Mesendoderm (in vitro differentiated cells): ENCODE data around the gene RCAN3.
A peak's percentile ranks its signal among the peaks of the same experiment; 100 is the strongest.
"Not testable (repeated sequence)": the region's sequence is repeated elsewhere in the genome, so short reads cannot be mapped to it uniquely, and the experiment has no call there.

Experiments used
- DNase-seq: peaks from one replicate; pipeline ENCODE4 v3.0.0; 2013
- H2AK5ac ChIP-seq: 2 replicates; pipeline ENCODE4 v1.6.1; 2013; ENCODE audit warnings: low read length, inconsistent platforms
- H2BK120ac ChIP-seq: 2 replicates; pipeline ENCODE4 v1.6.1; 2013; ENCODE audit warnings: low read depth, mild to moderate bottlenecking, low read length, moderate library complexity, mixed read lengths
- H2BK15ac ChIP-seq: replicated peaks from 2 replicates; pipeline ENCODE4 v1.6.1; 2013; ENCODE audit warnings: low read depth, mild to moderate bottlenecking, moderate library complexity
- H2BK5ac ChIP-seq: 2 replicates; pipeline ENCODE4 v1.6.1; 2013; ENCODE audit warnings: low read length, inconsistent platforms
- H3K18ac ChIP-seq: 2 replicates; pipeline ENCODE4 v1.6.1; 2013; ENCODE audit warnings: mild to moderate bottlenecking, low read length, mixed read lengths
- H3K23ac ChIP-seq: one replicate; pipeline ENCODE4 v1.6.1; 2013; ENCODE audit warnings: low read length
- H3K27ac ChIP-seq: 2 replicates; pipeline ENCODE4 v1.5.1; 2013; ENCODE audit warnings: low read depth, mild to moderate bottlenecking, inconsistent platforms, low read length, moderate library complexity
- H3K27me3 ChIP-seq: 2 replicates; pipeline ENCODE4 v1.6.1; 2013; ENCODE audit warnings: low read length, control low read depth, mild to moderate bottlenecking, inconsistent platforms; ENCODE audit not compliant: insufficient read depth, poor library complexity
- H3K36me3 ChIP-seq: 2 replicates; pipeline ENCODE4 v1.6.1; 2013; ENCODE audit warnings: low read length, inconsistent platforms; ENCODE audit not compliant: control insufficient read depth, insufficient read depth
- H3K4ac ChIP-seq: one replicate; pipeline ENCODE4 v1.6.1; 2013; ENCODE audit warnings: low read depth, mild to moderate bottlenecking, low read length, moderate library complexity
- H3K4me1 ChIP-seq: 2 replicates; pipeline ENCODE4 v1.6.1; 2013; ENCODE audit warnings: low read depth, low read length, inconsistent platforms; ENCODE audit not compliant: control insufficient read depth
- H3K4me2 ChIP-seq: 2 replicates; pipeline ENCODE4 v1.6.1; 2013; ENCODE audit warnings: low read length
- H3K4me3 ChIP-seq: 2 replicates; pipeline ENCODE4 v1.5.1; 2013; ENCODE audit warnings: mild to moderate bottlenecking, low read length
- H3K56ac ChIP-seq: one replicate; pipeline ENCODE4 v1.6.1; 2013; ENCODE audit warnings: low read length
- H3K79me1 ChIP-seq: 2 replicates; pipeline ENCODE4 v1.6.1; 2013; ENCODE audit warnings: low read length, inconsistent platforms
- H3K79me2 ChIP-seq: 2 replicates; pipeline ENCODE4 v1.6.1; 2013; ENCODE audit warnings: mild to moderate bottlenecking, low read length; ENCODE audit not compliant: control insufficient read depth, insufficient read depth
- H3K9ac ChIP-seq: 2 replicates; pipeline ENCODE4 v1.6.1; 2013; ENCODE audit warnings: low read length, inconsistent platforms
- H4K5ac ChIP-seq: one replicate; pipeline ENCODE4 v1.6.1; 2013; ENCODE audit warnings: low read length
- H4K8ac ChIP-seq: one replicate; pipeline ENCODE4 v1.6.1; 2013; ENCODE audit warnings: low read depth, mild to moderate bottlenecking, control low read depth, low read length, moderate library complexity
- WGBS: extraction: QIAGEN DNeasy Blood & Tissue Kit; methylation state at CpG from one replicate; pipeline ENCODE4 v1.1.7; 2013; ENCODE audit warnings: low lambda C conversion rate, missing lambda C conversion rate; ENCODE audit not compliant: insufficient coverage; ENCODE audit errors: extremely low coverage; 5-methylcytosine and 5-hydroxymethylcytosine counted together

Gene RCAN3

DNA sequence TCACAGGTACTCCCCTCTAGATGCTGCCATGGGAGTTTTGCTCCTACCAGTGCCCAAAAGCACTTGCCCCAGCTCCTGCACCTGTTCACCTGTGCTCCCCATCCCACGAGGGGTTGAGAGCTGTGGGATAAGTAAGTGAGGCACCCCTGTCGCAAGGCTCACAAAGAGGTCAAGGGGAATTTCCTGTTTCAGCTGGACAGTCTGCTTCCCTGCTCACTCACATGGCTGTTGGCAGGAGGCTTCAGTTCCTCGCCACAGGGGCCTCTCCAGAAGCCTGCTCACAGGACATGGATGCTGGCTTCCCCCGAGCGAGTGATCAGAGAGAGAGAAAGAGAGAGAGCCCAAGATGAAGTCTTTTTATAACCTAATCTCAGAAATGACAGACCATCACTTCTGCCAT is 44.6 kb downstream of the RCAN3 start:
- no peak for DNase-seq
- no peak overlapping the region for H3K18ac ChIP-seq

DNA sequence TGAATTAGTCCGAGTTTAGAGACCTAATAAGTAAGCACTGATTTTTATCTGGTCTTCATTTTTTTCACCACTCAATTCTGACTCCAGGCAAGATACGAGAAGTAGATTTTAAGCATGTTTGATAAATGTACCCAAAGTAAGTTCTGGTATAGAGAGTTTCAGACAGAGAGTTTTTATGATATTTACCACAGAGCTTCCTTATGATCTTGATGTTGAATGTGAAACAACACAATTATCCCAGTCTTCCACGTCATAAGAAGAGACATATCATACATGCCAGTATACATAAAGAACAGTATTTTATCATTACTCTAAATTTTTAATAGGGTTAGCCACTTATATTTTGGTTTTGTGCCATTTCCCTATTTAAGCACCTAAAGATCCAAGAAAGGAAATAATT is 45.4 kb downstream of the RCAN3 start:
- H3K9ac ChIP-seq: no peak overlapping the region
- no peak overlapping the region for H2BK5ac ChIP-seq
- H3K4me1 ChIP-seq: no peaks in the 10 kb centered on the region
- H2BK15ac ChIP-seq: no peak overlapping the region
- no peak overlapping the region for H3K4ac ChIP-seq
- no peaks in the 10 kb centered on the region for H3K79me2 ChIP-seq
- no peak overlapping the region for H2BK120ac ChIP-seq
- no peak overlapping the region for H2AK5ac ChIP-seq
- no peaks in the 10 kb centered on the region for H3K79me1 ChIP-seq
- H3K56ac ChIP-seq: no peak overlapping the region
- no peaks in the 10 kb centered on the region for H3K36me3 ChIP-seq
- no peak overlapping the region for H3K18ac ChIP-seq
- no peak for DNase-seq
- H3K27ac ChIP-seq: no peak overlapping the region
- no peaks in the 10 kb centered on the region for H3K27me3 ChIP-seq
- no peak overlapping the region for H4K5ac ChIP-seq
- no peak overlapping the region for H3K23ac ChIP-seq
- WGBS: no CpG with 5 or more reads among the region's 3 CpGs
- H3K4me2 ChIP-seq: no peak overlapping the region
- no peak overlapping the region for H3K4me3 ChIP-seq
- no peak overlapping the region for H4K8ac ChIP-seq

More for the DNA sequence above, 44.6 kb downstream of the RCAN3 start:
- no peak overlapping the region for H4K8ac ChIP-seq
- no peaks in the 10 kb centered on the region for H3K4me1 ChIP-seq
- no peak overlapping the region for H3K4ac ChIP-seq
- no peak overlapping the region for H2BK120ac ChIP-seq
- H2BK5ac ChIP-seq: no peak overlapping the region
- no peaks in the 10 kb centered on the region for H3K36me3 ChIP-seq
- no peak overlapping the region for H3K9ac ChIP-seq
- no peak overlapping the region for H3K4me2 ChIP-seq
- H2AK5ac ChIP-seq: no peak overlapping the region
- H3K23ac ChIP-seq: no peak overlapping the region
- H3K27me3 ChIP-seq: no peaks in the 10 kb centered on the region
- no peak overlapping the region for H3K27ac ChIP-seq
- H3K4me3 ChIP-seq: no peak overlapping the region
- no peak overlapping the region for H2BK15ac ChIP-seq
- no peaks in the 10 kb centered on the region for H3K79me2 ChIP-seq
- no peaks in the 10 kb centered on the region for H3K79me1 ChIP-seq
- H3K56ac ChIP-seq: no peak overlapping the region
- WGBS: no CpG with 5 or more reads among the region's 5 CpGs
- H4K5ac ChIP-seq: no peak overlapping the region

DNA sequence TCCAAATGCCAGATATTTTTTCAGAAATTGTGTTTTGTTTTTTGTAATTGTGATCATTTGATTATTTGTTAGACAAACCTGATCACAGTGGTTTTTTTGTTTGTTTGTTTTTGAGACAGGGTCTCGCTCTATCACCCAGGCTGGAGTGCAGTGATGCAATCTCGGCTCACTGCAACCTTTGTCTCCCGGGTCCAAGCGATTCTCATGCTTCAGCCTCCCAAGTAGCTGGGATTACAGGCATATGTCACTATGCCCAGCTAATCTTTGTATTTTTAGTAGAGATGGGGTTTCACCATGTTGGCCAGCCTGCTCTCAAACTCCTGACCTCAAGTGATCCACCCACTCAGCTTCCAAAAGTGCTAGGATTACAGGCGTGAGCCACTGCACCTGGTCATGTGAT is 46.6 kb downstream of the RCAN3 start:
- not testable (repeated sequence) for H3K23ac ChIP-seq, H3K4ac ChIP-seq, H3K79me1 ChIP-seq, H2BK120ac ChIP-seq, H3K4me1 ChIP-seq, H2AK5ac ChIP-seq, H3K9ac ChIP-seq, H3K36me3 ChIP-seq, H3K79me2 ChIP-seq, H3K18ac ChIP-seq, DNase-seq, H2BK5ac ChIP-seq, H3K4me3 ChIP-seq, H3K27me3 ChIP-seq, H2BK15ac ChIP-seq, H4K5ac ChIP-seq, H3K27ac ChIP-seq, H3K56ac ChIP-seq, H4K8ac ChIP-seq, H3K4me2 ChIP-seq
- no CpG with 5 or more reads among the region's 5 CpGs for WGBS

DNA sequence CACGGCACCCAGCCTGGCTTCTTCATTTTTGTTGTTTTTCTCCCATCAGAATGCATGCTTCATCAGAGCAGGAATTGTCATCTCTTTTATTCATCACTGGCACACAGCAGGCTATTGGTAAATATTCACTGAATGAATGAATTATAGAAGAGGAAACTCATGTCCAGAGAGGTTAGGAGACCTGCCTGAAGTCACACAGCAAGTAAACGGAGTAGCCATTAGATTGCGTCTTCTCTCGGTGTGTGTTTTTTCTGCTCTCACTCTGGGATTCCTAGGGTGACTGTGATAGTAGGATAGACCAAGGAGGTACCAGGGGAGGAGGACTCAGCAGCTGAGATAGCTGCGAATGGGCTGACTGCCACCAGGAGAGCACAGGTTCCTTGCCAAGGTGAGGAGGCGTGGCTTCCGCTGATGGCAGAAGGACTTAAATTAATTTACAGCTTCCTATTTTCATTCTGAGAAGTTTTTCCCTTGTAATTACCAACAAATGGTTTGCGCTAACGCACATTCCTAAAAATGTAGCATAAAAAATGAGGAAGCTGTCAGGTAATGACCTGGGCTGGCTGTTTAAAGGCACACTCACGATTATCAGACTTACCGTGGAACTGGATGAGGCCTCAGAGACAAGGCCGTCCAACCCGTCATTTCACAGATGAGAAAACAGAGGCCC is 48.8 kb downstream of the RCAN3 start:
- Histone ChIP-seq H3K18ac (no peak overlapping the region), H4K8ac (no peak overlapping the region), H2BK120ac (no peak overlapping the region), H3K56ac (no peak overlapping the region), H3K4ac (no peak overlapping the region), H4K5ac (no peak overlapping the region), H3K9ac (no peak overlapping the region), H2BK15ac (no peak overlapping the region), H3K4me3 (no peak overlapping the region), H3K23ac (no peak overlapping the region), H3K27me3 (peaks cover 2% of the 10 kb centered on the region), H3K4me2 (no peak overlapping the region), H3K79me2 (no peaks in the 10 kb centered on the region), H2BK5ac (no peak overlapping the region), H3K4me1 (no peaks in the 10 kb centered on the region), H3K79me1 (no peaks in the 10 kb centered on the region), H3K27ac (no peak overlapping the region), H2AK5ac (no peak overlapping the region), H3K36me3 (no peaks in the 10 kb centered on the region)
- DNase-seq: no peak
- no CpG with 5 or more reads among the region's 13 CpGs for WGBS

DNA sequence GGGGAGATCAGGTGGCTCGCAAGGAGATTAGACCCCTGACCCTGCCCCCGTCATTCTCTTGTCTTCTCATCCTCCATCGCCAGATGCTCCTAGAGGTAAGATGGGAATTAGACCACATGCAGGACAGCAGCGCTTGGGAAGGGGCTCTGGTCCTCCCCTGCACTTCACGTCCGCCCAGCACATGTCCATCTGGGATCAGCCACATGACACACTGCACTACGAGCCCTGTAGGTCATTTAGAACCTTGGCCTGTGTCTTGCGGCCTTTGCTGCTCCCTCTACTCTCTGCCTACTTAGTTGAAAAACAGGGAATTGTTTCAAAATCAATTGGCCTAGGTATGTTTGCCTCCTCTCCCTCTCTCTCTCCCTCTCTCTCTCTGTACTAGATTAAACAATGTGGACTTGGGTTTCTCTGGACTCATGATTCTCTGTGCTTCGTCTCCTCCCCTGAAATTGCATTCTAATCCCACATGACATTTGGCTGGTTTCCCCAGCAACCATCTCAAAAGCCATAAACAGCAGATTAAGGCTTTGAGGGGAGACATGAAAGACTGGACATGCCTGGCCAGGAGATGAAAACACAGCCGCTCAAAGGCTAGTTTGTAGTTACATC is 49.4 kb downstream of the RCAN3 start:
- Histone ChIP-seq H3K4me3 (no peak overlapping the region), H3K4me2 (no peak overlapping the region), H3K23ac (no peak overlapping the region), H4K8ac (no peak overlapping the region), H2BK15ac (no peak overlapping the region), H3K27ac (no peak overlapping the region), H2BK120ac (no peak overlapping the region), H3K4ac (no peak overlapping the region), H2BK5ac (no peak overlapping the region), H3K79me2 (no peaks in the 10 kb centered on the region), H3K79me1 (no peaks in the 10 kb centered on the region), H4K5ac (no peak overlapping the region), H2AK5ac (no peak overlapping the region), H3K36me3 (no peaks in the 10 kb centered on the region), H3K56ac (no peak overlapping the region), H3K9ac (no peak overlapping the region), H3K4me1 (no peaks in the 10 kb centered on the region), H3K18ac (no peak overlapping the region), H3K27me3 (peaks cover 2% of the 10 kb centered on the region)
- WGBS: no CpG with 5 or more reads among the region's 10 CpGs
- peak; percentile 55 for DNase-seq

DNA sequence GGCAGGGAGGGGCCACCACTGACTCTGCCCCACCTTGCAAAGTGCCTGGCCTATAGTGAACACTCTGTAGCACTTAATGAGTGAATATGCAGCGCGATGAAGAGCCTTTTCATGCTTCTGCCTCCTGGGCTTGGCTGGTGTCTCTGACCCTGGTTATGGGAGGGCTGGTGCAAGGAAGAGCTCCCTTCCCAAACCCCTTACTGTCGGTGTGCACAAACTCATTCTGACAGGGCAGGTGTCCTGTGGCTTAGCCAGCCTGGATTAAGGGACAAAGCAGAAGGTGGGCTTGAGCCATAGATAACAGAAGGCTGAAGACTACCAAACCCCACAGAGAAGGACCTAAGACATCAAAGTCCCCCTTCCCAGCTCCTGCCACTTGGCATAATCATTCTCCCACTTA is 51.3 kb downstream of the RCAN3 start:
- H2BK5ac ChIP-seq: no peak overlapping the region
- WGBS: no CpG with 5 or more reads among the region's 3 CpGs
- no peak overlapping the region for H4K8ac ChIP-seq
- H3K23ac ChIP-seq: no peak overlapping the region
- H3K4me2 ChIP-seq: no peak overlapping the region
- no peaks in the 10 kb centered on the region for H3K79me2 ChIP-seq
- H3K27me3 ChIP-seq: peaks cover 2% of the 10 kb centered on the region
- H3K27ac ChIP-seq: no peak overlapping the region
- H2AK5ac ChIP-seq: no peak overlapping the region
- no peaks in the 10 kb centered on the region for H3K4me1 ChIP-seq
- H3K79me1 ChIP-seq: no peaks in the 10 kb centered on the region
- H3K4ac ChIP-seq: no peak overlapping the region
- no peak overlapping the region for H4K5ac ChIP-seq
- no peak overlapping the region for H3K9ac ChIP-seq
- H3K4me3 ChIP-seq: no peak overlapping the region
- H3K36me3 ChIP-seq: no peaks in the 10 kb centered on the region
- H3K18ac ChIP-seq: no peak overlapping the region
- H2BK15ac ChIP-seq: no peak overlapping the region
- DNase-seq: no peak
- no peak overlapping the region for H3K56ac ChIP-seq
- H2BK120ac ChIP-seq: no peak overlapping the region
